Inflammatory macrophage treated with lipopolysaccharide for 1 hour (primary cell): Measurements from ENCODE around the gene KAT5.
"Not testable (repeated sequence)": the region's sequence is repeated elsewhere in the genome, so short reads cannot be mapped to it uniquely, and the experiment has no call there.

Experiments used
- DNase-seq, 2 donors: peaks; one replicate each; pipeline ENCODE4 v3.0.0-alpha.2; 2020 to 2022

The KAT5 gene

GRCh38 chr11:65710421-65710820 lies 1.6 kb upstream of the KAT5 start:
- DNase-seq: peak in 1 of 2 donors; percentile 10

GRCh38 chr11:65712633-65713076 lies 603 bp downstream of the KAT5 start:
- no peak for DNase-seq

GRCh38 chr11:65713212-65713969 lies 1.3 kb downstream of the KAT5 start:
- no peak for DNase-seq

- no peak for DNase-seq
These were observed 2.4 kb downstream of the KAT5 start for GRCh38 chr11:65714433-65714832.

- DNase-seq: no peak
These were observed 4.2 kb downstream of the KAT5 start for GRCh38 chr11:65716302-65716701.

- no peak for DNase-seq
These were observed 4.8 kb downstream of the KAT5 start for GRCh38 chr11:65716774-65717405.

- no peak for DNase-seq
These were observed 5.9 kb downstream of the KAT5 start for GRCh38 chr11:65717906-65718305.

- DNase-seq: no peak
These were observed 6.5 kb downstream of the KAT5 start for GRCh38 chr11:65718531-65718930.

GRCh38 chr11:65718964-65719492 lies 7.0 kb downstream of the KAT5 start:
- no peak for DNase-seq

GRCh38 chr11:65719871-65720210 lies 7.8 kb downstream of the KAT5 start:
- peak; percentile 18 to 22 for DNase-seq

- DNase-seq: peak; percentile 84 to 89
These were observed 8.3 kb downstream of the KAT5 start, which contains the start of gene RNASEH2C for GRCh38 chr11:65720211-65720934. TSS of gene RNASEH2C (minus strand) at chr11:65720798. CDS start at chr11:65720758, 40 bp downstream.

- DNase-seq: no peak
These were observed 10.2 kb downstream of the KAT5 start for GRCh38 chr11:65722261-65722660.

GRCh38 chr11:65726660-65727059 lies 14.6 kb downstream of the KAT5 start:
- peak; percentile 17 to 31 for DNase-seq

- no peak for DNase-seq
These were observed 15.8 kb downstream of the KAT5 start for GRCh38 chr11:65727865-65728264.

GRCh38 chr11:65730461-65730860 lies 18.4 kb downstream of the KAT5 start:
- DNase-seq: no peak

- DNase-seq: not testable (repeated sequence)
These were observed 23.1 kb downstream of the KAT5 start for GRCh38 chr11:65735111-65735510.

- DNase-seq: no peak
These were observed 24.8 kb downstream of the KAT5 start for GRCh38 chr11:65736810-65737209.

- no peak for DNase-seq
These were observed 27.0 kb downstream of the KAT5 start for GRCh38 chr11:65739022-65739421.

- no peak for DNase-seq
These were observed 29.1 kb downstream of the KAT5 start for GRCh38 chr11:65741185-65741584.

GRCh38 chr11:65742353-65742752 lies 30.3 kb downstream of the KAT5 start:
- no peak for DNase-seq

- no peak for DNase-seq
These were observed 31.6 kb downstream of the KAT5 start for GRCh38 chr11:65743681-65744025.

GRCh38 chr11:65744026-65744698 lies 32.1 kb downstream of the KAT5 start:
- peak; percentile 55 to 64 for DNase-seq

GRCh38 chr11:65744699-65745042 lies 32.6 kb downstream of the KAT5 start:
- DNase-seq: no peak
